ENCODE results near the gene KRT16.
"Not testable (repeated sequence)": the region's sequence is repeated elsewhere in the genome, so short reads cannot be mapped to it uniquely, and the experiment has no call there.

KRT16 gene

GRCh38 chr17:41612376-41613160, at the start of gene KRT16:
TSS of gene KRT16 (minus strand) at chr17:41612767. CDS start at chr17:41612688, 79 bp downstream.
- not testable (repeated sequence) for DNase-seq (ENCODE audit: low read depth in 2 of 2)

- DNase-seq (ENCODE audit: low read depth in 2 of 2), result no peak
Measured at GRCh38 chr17:41660221-41660711, 47.7 kb upstream of the KRT16 start.

GRCh38 chr17:41659427-41660212, 47.1 kb upstream of the KRT16 start:
- no peak for DNase-seq (ENCODE audit: low read depth in 2 of 2)

GRCh38 chr17:41658846-41659245, 46.3 kb upstream of the KRT16 start:
- no peak for DNase-seq (ENCODE audit: low read depth in 2 of 2)

- DNase-seq (ENCODE audit: low read depth in 2 of 2), result no peak
Measured at GRCh38 chr17:41657936-41658335, 45.4 kb upstream of the KRT16 start.

- DNase-seq (ENCODE audit: low read depth in 2 of 2), result no peak
Measured at GRCh38 chr17:41657176-41657754, 44.7 kb upstream of the KRT16 start.

GRCh38 chr17:41656249-41657023, 43.9 kb upstream of the KRT16 start:
- DNase-seq (ENCODE audit: low read depth in 2 of 2), result no peak

GRCh38 chr17:41655611-41656111, 43.1 kb upstream of the KRT16 start:
- DNase-seq (ENCODE audit: low read depth in 2 of 2), result no peak

GRCh38 chr17:41654678-41655607, 42.4 kb upstream of the KRT16 start:
- no peak for DNase-seq (ENCODE audit: low read depth in 2 of 2)

- DNase-seq (ENCODE audit: low read depth in 2 of 2), result no peak
Measured at GRCh38 chr17:41653892-41654677, 41.5 kb upstream of the KRT16 start.

GRCh38 chr17:41653421-41653820, 40.9 kb upstream of the KRT16 start:
- DNase-seq (ENCODE audit: low read depth in 2 of 2), result no peak

- no peak for DNase-seq (ENCODE audit: low read depth in 2 of 2)
Measured at GRCh38 chr17:41652461-41652970, 39.9 kb upstream of the KRT16 start.

GRCh38 chr17:41651625-41652460, 39.3 kb upstream of the KRT16 start:
- DNase-seq (ENCODE audit: low read depth in 2 of 2), result no peak

GRCh38 chr17:41650794-41651624, 38.4 kb upstream of the KRT16 start:
- DNase-seq (ENCODE audit: low read depth in 2 of 2), result no peak

GRCh38 chr17:41649923-41650519, 37.5 kb upstream of the KRT16 start:
- no peak for DNase-seq (ENCODE audit: low read depth in 2 of 2)

GRCh38 chr17:41648411-41649195, 36.0 kb upstream of the KRT16 start:
- peak; percentile 64 to 84 for DNase-seq (ENCODE audit: low read depth in 2 of 2)

Data from stimulated activated CD4-positive, alpha-beta T cell treated with anti-CD3 and anti-CD28 coated beads, Interleukin-1b, Interleukin-23, amount 100 ng/mL, for 1 hour (primary cell).